GM19438 (cell line): Measurements from ENCODE around the gene CASP8AP2.
"Not testable (repeated sequence)": the region's sequence is repeated elsewhere in the genome, so short reads cannot be mapped to it uniquely, and the experiment has no call there.

Experiments
- ATAC-seq: cut with Tn5 transposase; IDR thresholded peaks from one replicate; pipeline ENCODE4 v1.9.1; 2021; ENCODE audit warnings: low read depth; ENCODE audit not compliant: unreplicated experiment

The CASP8AP2 gene

DNA sequence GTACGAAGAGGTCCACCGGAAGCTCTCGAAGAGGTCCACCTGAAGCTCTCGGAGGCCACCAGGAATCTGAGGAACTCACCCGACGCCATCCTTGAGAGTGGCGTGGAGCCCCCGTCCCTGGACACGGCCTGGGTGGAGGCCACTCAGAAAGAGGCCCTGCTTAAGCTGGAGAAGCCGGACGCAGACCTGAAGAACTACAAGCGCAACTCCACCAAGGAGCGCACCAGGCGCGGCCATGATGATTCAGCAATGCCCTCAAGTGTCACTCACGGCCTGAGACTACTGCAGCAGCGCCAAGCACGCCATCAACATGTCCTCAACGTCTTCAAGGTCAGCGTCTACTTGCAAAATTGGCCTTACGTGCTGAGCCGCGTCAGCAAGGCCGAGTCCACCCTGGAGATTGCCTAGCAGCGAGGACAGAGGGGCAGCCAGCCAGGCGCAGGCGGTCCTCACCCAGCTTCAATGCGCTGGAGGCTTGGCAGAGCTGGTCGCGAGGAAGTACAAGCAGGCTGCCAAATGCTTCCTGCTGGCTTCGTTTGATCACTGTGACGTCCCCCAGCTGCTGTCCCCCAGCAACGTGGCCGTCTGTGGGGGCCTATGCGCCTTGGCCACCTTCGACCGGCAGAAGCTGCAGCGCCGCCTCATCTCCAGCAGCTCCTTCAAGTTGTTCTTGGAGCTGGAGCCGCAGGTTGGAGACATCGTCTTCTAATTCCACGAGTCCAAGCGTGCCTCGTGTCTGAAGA is 56.9 kb downstream of the CASP8AP2 start:
- ATAC-seq: no peak

DNA sequence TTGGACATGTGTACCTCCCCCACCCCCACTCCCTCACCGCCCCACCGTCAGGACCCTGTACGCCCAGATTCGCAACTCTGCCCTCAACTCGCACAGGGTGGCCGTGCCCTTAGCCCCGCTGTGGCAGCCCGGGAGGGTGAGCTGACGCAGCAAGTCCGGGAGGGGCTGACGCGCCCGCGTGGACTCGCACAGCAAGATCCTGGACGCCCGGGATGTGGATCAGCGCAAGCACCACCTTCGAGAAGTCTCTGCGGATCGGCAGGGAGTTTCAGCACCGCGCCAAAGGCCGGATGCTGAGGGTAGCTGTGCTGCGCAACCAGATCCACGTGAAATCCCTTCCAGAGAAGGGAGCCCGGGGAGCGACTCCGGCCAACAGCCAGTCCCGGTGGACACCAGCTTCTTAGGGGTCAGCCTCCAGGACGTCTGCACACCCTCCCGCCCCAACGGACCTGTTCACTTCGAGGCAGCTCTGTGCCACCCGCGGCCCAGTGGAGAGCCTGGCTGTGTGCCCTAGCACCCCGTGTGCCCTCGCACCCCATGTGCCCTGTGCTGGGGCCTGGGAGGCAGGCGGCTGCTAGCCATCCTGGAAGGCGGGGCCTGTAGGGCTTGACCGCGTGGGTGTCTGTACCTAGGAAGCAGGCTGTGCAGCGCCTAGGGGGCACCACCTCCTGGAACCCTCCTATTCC is 57.9 kb downstream of the CASP8AP2 start:
- no peak for ATAC-seq

DNA sequence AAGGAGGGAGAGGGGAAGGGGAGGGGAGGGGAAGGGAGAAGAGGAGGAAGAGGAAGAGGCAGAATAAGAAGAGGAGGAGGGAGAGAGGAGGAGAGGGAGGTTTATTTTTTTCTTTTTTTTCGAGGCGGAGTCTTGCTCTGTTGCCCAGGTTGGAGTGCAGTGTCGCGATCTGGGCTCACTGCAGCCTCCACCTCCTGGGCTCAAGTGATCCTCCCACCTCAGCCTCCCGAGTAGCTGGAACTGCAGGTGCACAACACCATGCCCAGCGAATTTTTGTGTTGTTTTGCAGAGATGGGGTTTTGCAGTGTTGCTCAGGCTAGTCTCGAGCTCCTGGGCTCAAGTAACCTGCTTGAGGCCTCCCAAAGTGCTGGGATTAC is 58.4 kb downstream of the CASP8AP2 start:
- ATAC-seq: no peak

DNA sequence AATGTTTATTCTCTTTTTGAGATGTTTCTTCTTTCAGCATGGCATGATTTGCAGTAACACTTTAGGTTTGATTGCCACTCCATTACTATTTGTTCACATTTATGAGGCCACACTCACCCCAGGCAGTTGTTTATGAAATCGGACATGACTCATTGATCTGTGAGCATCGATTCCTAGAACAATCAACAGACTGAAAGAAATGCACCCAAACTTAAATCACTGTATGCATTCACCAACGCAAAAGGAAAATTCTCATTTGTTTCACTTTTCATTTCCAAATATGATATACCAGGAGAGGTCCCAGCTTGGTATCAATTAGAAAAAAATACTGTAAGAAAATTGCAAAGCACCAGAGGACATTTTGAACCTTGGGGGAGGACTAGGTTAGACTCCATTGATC is 59.2 kb downstream of the CASP8AP2 start:
- no peak for ATAC-seq

DNA sequence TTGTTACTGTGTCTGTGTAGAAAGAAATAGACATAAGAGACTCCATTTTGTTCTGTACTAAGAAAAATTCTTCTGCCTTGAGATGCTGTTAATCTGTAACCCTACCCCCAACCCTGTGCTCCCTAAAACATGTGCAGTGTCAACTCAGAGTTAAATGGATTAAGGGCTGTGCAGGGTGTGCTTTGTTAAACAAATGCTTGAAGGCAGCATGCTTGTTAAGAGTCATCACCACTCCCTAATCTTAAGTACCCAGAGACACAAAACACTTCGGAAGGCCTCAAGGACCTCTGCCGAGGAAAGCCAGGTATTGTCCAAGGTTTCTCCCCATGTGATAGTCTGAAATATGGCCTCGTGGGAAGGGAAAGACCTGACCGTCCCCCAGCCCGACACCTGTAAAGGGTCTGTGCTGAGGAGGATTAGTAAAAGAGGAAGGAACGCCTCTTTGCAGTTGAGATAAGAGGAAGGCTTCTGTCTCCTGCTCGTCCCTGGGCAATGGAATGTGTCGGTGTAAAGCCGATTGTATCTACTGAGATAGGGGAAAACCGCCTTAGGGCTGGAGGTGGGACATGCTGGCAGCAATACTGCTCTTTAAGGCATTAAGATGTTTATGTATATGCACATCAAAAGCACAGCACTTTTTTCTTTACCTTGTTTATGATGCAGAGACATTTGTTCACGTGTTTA is 61.3 kb downstream of the CASP8AP2 start:
- ATAC-seq: not testable (repeated sequence)

DNA sequence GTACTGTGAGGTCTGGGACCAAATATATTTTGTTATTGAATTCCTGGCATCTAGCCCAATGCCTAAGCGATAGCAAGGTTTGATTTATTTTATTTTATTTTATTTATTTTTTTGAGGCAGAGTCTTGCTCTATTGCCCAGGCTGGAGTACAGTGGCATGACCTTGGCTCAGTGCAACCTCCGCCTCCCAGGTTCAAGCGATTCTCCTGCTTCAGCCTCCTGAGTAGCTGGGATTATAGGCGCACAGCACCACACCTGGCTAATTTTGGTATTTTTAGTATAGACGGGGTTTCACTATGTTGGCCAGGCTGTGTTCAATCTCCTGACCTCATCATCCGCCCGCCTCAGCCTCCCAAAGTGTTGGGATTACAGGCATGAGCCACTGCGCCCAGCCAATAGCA is 62.9 kb downstream of the CASP8AP2 start:
- ATAC-seq: not testable (repeated sequence)

DNA sequence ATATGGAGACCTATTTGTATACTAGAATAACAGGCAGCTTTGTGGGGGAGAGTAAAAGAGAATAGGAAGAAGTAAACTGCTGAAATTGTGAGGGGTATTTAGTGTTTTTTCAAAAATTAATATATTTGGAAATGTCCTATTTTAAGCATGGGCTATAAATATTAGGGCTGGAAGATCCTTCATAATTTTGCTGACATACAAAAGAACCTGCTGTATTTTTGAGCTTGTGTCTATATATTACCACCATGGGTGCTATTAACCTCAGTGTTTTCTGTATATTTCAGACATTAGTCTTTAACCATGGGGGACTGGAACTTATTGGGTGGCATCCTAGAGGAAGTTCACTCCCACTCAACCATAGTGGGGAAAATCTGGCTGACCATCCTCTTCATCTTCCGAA is 64.5 kb downstream of the CASP8AP2 start, which contains the start of gene GJA10:
Gene GJA10, plus strand, starts transcription at position 301 of the 400 bp plus-strand sequence. Its CDS starts 0 bp downstream, at position 301.
- ATAC-seq: no peak

DNA sequence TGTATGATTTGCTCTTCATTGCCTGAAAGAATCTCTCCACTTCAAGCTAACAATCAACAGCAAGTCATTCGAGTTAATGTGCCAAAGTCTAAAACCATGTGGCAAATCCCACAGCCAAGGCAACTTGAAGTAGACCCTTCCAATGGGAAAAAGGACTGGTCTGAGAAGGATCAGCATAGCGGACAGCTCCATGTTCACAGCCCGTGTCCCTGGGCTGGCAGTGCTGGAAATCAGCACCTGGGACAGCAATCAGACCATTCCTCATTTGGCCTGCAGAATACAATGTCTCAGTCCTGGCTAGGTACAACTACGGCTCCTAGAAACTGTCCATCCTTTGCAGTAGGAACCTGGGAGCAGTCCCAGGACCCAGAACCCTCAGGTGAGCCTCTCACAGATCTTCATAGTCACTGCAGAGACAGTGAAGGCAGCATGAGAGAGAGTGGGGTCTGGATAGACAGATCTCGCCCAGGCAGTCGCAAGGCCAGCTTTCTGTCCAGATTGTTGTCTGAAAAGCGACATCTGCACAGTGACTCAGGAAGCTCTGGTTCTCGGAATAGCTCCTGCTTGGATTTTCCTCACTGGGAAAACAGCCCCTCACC is 65.7 kb downstream of the CASP8AP2 start:
- ATAC-seq: no peak

DNA sequence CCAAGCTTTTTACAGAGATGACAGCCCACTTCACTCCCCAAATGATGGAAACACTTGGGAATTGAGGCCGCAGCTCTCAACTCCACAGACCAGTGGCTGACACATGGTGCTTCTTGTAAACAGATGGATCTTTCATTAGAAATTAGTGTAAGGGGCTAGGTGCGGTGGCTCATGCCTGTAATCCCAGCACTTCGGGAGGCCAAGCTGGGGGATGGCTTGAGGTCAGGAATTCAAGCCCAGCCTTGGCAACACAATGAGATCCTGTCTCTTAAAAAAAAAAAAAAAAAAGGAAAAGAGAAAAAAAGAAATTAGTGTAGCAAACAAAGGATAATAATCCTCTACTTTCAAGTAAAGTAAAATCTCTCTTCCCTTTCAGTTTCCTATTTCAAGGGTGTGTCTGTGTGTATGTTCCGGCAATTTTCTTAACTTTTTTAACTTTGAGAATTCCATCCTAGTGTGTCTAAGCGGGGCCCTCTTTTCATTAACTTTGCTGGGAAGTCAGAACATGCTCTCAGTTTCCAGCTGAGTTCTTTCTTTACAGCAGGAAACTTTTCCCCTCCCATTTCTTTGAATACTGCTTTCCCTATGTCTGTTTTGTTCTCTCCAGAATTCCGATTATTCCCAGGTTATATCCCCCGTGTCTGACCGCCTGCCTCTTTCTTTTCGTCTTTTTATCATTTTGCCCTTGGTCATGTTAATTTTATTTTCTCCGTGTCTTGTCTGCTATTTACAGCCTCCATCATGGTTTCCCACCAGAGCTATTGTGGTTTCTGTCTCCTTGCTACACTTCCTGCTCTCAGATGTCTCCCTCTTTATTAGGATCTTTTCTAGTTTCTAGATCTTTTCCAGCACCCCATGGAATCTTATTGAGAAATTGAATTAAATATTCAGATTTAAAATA is 80.6 kb downstream of the CASP8AP2 start:
- not testable (repeated sequence) for ATAC-seq

DNA sequence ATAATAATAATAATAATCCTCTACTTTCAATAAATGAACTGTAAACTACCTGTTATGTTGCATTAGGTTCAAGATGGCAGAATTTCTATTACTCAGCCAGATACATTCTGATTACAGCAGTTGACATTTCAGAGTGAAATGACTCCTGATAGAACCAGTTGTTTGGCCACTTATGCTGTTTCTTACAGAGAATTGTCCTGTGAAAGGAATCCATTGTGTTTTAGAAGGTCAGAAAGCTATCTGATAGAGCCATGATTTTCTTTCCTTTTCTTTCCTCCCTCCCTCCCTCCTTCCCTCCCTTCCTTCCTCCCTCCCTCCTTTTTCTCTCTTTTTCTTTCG is 81.2 kb downstream of the CASP8AP2 start:
- ATAC-seq: no peak

DNA sequence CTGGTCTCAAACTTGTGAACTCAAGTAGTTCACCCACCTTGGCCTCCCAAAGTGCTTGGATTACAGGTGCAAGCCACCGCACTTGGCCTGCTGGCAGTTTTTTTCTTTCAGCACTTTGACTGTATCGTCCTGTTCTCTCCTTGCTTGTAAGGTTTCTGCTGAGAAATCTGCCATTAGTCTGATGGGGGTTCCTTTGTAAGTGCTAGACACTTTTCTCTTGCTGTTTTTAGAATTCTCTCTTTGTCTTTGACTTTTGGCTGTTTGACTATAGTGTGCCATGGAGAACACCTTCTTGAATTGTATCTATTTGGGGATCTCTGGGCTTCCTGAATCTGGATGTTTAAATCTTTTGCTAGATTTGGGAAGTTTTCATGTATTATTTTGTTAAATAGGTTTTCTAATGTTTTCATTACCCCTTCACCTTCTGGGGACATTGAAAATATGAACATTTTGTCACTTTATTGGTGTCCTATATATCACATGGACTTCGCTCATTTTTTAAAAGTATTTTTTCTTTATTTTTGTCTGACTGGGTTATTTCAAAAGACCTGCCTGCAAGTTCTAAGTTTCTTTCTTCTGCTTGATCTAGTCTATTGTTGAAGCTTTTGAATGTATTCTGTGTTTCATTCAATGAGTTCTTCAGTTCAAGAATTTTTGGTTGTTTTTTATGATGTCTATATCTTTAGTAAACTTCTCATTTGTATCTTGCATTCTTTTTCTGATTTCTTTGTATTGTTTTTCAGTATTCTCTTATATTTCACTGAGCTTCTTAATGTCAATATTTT is 86.6 kb downstream of the CASP8AP2 start:
- ATAC-seq: no peak

DNA sequence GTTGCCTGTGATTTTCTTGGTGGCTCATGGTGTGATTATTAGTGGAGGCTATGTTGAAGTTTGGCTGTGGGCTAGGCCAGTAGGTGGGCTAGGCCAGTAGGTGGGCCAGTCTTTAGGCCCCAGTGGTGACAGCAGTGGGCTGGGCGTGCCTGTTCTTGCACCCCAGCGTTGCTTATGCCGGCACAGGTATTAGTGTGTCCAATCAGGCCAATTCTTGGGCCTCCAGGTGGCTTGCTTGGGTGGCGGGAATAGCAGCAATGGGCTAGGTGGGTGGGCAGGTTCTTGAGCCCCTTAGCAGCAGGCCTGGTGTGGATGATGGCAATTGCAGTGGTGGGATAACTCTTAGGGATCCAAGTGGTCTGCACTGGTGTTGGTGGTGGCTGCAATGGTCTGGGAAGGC is 87.5 kb downstream of the CASP8AP2 start:
- no peak for ATAC-seq

DNA sequence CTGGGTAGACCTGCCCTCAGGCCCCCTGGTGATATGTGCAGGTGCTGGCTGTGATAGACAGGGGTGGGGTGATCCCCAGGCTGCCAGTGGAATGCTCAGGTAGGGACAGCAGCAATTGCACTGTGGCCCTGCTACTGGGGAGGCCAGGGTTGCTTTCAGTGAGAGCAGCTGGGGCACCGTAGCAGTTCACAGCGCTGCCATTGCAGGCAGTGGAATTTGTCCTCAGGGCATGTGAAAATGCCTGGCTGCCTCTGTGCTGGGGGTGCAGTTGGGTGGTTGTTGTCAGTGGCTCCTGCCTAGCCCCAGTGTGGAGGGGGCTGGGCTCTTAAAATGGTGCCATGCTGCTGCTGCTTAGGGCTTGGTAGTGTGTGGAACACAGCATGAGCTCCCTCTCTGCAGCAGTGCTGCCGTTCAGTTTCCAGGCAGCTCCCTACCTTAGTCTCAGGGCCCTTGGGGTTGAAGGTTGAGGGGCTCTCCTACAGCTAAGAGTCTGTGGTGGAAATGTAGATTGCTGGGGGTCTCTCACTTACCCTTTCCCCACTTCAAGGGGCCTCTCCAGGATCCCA is 88.2 kb downstream of the CASP8AP2 start:
- no peak for ATAC-seq
